ENCODE measurements around the gene CCDC85A.

DNA sequence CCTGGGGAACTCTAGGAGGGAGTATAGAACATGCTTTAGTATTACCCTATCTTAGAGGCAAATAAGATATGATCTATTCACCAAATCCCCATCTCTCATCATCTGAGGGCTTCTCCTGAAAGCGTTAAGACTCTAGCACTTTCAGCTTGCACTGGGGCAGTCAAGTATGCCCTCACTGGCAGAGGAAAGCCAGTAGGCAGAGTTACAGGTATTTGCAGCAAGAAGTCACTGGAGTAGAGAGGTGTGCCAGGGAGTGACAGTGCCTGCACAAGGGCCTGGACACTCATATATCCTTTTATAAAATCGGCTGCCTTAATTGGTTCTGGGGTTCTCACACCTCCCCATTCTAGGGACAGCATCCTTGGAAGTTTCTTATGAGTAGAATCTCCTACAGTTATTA, 31.9 kb upstream of the CCDC85A start:
- TF ChIP-seq EZH2 (IDR thresholded peaks at IDR 0.05; ENCODE audit: low read depth, low read length, severe bottlenecking) (no peak), USF2 (IDR thresholded peaks at IDR 0.05; ENCODE audit: low read length) (no peak), SP2 (IDR thresholded peaks at IDR 0.05; ENCODE audit: low read length) (no peak), ZNF274 (IDR thresholded peaks at IDR 0.05; ENCODE audit: borderline replicate concordance, extremely low read depth, low read length) (no peak), CTCF (IDR thresholded peaks at IDR 0.05; ENCODE audit: control extremely low read depth in 1 of 3, insufficient read depth in 1 of 3, low read depth in 1 of 3, low read length in 3 of 3) (no peak), EGR1 (IDR thresholded peaks at IDR 0.05; ENCODE audit: borderline replicate concordance, low read depth, low read length) (no peak)

Measured in H1 (cell line).